HG02610 (cell line): Measurements from ENCODE around the gene PARN.
"Not testable (repeated sequence)": the region's sequence is repeated elsewhere in the genome, so short reads cannot be mapped to it uniquely, and the experiment has no call there.

Experiments used
- ATAC-seq: cut with Tn5 transposase; IDR thresholded peaks from one replicate; pipeline ENCODE4 v1.9.1; 2021; ENCODE audit warnings: mild to moderate bottlenecking, moderate library complexity; ENCODE audit not compliant: unreplicated experiment

PARN gene

GRCh38 chr16:14445937-14446715 lies 183.9 kb downstream of the PARN start:
- ATAC-seq: no peak

DNA sequence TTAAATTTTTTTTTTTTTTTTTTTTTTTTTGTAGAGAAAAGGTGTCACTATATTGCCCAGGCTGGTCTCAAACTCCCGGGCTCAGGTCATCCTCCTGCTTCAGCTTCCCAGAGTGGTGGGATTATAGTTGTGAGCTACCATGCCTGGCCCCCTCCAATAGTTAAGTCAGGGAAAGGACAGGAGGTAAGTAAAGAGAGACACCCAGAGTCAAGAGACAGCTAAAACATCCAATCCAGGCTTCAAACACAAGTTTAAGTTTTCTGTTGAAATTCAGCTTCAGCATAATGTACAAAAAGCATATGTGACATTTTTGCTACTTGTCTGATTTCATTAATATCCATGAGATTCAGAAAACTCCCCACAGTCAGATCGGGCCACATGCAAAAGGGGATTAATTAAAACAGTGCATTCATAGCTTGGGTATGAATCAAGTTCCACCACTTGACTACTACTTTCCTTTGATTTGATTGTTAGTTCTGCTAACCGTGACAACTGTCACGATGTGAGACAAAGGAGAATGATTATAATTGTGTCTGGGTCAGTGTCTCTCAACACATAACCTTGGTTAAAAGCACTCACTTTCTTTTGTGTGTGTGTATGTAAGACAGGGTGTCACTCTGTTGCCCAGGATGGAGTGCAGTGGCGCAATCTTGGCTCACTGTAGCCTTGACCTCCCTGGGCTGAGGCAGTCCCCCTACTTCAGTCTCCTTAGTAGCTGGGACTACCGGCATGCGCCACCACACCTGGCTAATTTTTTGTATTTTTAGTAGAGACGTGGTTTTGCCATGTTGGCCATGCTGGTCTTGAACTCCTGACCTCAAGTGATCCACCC lies 184.9 kb downstream of the PARN start:
- no peak for ATAC-seq

DNA sequence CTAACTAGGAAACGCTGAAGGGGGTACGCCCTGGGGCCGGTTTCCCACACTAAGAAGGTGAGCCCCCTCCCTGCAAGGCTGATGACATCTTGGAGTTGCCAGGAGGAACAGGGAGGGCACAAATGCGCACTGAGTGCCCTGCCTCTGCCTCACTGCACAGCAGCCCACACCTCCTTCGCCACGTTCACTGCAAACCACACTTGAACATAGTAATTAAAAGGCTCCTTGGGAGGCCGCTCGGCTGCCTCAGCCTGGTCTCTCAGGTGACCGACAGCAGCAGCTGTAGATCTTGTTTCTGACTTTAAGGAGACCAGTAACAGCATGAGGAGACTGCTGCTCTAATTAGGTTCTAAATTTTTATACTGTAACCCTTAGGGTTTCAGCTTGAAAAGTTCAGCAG lies 188.5 kb downstream of the PARN start:
- ATAC-seq: not testable (repeated sequence)

DNA sequence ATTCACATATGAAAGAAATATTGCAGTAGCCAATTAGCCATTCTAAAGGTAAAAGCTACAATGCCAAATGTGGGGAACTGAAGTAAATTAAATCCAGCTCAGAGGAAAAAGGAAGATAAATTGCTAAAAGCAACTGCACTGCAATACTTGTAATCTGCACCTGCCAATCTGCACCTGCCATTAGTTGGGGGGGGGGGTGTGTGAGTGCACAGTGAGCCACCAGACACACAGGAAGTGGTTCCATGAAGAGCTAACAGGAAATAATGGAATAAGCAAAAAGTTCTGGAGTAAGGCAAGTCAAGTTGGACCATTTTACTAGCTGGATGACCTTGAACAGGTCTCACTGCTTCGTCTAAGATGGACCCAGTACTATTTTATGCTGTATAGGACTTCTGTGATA lies 191.8 kb downstream of the PARN start:
- ATAC-seq: no peak

DNA sequence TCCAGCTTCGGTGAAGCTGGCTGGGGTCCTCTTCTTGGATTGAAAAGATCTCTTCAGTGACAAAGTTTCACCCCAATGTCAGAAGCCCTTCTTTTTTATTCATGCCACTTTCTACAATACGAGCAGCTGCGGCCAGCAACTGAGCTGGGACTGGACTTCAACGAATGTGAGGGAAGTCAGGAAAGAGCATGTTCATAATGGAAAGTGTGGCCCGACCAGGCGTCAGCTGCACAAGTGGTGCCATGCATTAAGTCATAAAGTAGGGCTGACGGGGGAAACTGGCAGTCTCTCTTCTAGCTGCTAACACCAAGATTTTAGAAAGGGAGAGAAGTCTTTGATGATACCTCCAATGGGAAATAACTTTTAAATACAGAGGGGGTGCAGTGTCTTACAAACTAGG lies 192.6 kb downstream of the PARN start:
- no peak for ATAC-seq

DNA sequence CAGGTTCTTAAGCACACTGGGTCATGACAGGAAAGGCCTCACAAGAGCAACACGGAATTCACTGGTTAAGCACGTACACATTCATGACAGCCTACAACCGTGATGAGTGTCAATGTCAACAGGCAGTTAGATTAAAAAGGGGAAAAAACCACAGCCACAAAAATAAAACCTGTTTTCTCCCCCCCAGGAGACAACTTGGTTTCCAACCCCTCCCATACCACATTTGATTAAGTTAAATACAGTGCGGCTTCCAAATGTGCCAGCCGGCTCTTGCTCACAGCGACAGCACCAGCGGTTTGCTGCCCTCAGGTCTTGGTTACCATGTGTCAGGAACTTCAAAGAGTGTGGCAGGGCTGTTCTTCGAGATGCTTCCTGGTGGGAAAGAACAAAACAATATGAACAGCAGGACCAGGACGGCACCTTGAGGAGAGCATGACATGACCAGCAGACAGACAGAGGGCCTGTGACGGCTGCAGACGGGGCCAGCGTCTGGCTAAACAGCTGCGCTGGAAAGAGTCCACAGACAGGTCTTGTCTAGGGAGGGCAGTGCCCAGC lies 193.6 kb downstream of the PARN start:
- ATAC-seq: no peak

- ATAC-seq: no peak
Observed at GRCh38 chr16:14434860-14435259, 195.2 kb downstream of the PARN start.

- ATAC-seq: not testable (repeated sequence)
Observed at GRCh38 chr16:14428971-14429637, 201.0 kb downstream of the PARN start.

GRCh38 chr16:14428043-14428442 lies 202.0 kb downstream of the PARN start:
- no peak for ATAC-seq

DNA sequence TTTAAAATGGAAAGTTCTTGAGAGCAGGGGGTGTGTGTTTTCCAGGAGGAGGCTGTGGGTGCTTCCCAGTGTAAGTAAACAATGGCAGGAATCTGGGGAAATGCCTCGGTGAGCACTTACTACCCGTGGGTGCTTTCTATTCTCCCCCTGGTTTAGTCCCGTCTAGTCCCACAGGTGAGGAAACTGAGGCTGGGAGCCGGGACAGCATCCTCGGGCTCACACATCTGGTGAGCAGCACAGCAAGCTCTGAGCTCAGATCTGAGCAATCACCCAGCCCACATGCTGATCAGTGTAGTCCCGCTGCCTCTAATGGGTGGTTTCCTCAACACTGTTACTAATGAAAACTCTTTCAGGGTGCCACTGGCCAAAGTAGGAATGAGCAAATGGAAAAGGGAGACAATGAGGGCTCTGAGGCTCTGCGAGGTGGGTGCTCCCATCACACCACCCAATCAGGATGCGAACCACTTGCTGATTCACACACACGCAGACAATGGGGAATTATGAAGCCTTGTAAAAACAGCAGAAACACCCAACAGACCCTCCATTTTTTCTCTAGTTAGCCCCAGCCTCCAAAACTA lies 202.6 kb downstream of the PARN start:
- no peak for ATAC-seq

DNA sequence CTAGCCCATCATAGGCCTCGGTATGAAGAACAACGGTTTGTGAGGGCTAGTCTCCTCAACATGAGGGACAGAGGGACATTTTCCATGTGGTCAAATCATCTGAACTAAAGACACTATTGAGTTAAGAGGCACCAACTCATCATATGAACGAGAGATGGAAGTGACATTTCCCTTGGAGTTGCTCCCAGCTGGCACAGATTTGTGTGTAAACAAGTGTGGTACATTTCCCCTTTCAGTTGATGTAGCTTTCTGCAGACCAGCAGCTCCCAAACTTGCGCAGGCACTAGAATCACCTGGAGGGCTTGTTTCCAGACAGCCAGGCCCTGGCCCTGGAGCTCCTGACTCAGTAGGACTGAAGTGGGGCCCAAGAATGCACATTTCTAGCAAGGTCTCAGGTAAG lies 205.5 kb downstream of the PARN start:
- ATAC-seq: no peak

- ATAC-seq: no peak
Observed at GRCh38 chr16:14423344-14423743, 206.7 kb downstream of the PARN start.

- no peak for ATAC-seq
Observed at GRCh38 chr16:14420721-14421488, 209.2 kb downstream of the PARN start.

- ATAC-seq: not testable (repeated sequence)
Observed at GRCh38 chr16:14420243-14420642, 209.8 kb downstream of the PARN start.

DNA sequence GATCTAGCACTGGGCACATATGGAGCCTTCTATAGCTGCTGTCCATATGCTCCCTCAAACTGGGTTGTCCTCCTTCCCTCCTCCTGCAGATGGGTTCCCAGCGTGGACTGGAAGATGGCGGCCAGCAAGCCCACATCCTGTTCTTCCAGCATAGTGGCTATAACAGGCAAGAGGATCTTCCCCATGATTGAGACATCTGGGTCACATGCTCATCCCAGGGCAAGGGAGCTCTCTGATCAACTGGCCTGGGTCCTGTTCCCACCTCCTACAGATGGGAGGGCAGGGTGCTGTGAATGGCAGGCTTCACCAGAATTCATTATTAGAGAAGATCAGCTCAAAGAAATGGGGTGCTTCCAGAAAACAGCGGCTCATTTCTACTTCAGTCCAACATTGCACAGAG lies 210.2 kb downstream of the PARN start:
- no peak for ATAC-seq

- ATAC-seq: no peak
Observed at GRCh38 chr16:14418795-14419225, 211.2 kb downstream of the PARN start.

DNA sequence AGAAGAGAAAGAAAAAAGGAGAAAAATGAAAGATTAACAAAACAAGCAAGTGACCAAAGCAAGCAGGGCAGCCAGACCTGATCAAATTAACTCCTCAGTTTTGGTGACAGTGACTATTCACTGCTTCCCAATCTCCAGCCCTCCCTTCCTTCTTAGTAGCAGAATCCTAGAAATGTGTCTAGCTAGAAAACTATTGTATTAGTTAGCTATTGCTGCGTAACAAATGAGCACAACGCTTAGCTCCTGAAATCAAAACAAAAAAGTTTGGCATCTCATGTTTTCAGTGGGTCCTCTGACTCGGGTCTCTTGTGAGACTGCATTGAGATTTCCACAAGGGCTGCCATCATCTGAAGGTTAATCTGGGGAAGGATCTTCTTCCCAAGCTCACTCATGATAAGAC lies 213.9 kb downstream of the PARN start:
- no peak for ATAC-seq

GRCh38 chr16:14415291-14415690 lies 214.8 kb downstream of the PARN start:
- ATAC-seq: no peak

- ATAC-seq: no peak
Observed at GRCh38 chr16:14409563-14409962, 220.5 kb downstream of the PARN start.

GRCh38 chr16:14407786-14408399 lies 222.2 kb downstream of the PARN start:
- ATAC-seq: no peak
